Activated CD4-positive, alpha-beta T cell treated with anti-CD3 and anti-CD28 coated beads for 1 hour (primary cell): ENCODE results near the gene STAMBPL1.

Source experiments
- DNase-seq: peaks from one replicate; pipeline ENCODE4 v3.0.0-alpha.2; 2020

The STAMBPL1 gene

DNA sequence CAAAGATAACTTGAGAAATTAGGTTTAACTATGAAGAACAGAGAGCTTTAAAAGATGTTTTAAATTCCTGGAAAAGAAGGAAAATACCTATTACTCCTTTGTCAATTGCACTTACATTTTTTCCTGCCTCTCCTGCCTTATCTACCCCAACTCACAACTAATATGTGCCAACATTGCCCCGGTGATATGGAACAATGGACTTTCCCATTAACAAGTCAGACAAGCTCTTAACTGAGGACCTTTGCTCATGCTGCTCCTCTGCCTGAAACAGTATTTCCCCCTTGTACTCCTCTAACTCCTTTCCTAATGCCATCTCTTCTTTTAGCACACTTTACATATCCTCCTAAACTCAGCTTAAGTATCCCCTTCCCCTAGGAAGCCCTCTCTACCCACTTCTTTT lies 77.3 kb downstream of the STAMBPL1 start:
- DNase-seq: no peak

DNA sequence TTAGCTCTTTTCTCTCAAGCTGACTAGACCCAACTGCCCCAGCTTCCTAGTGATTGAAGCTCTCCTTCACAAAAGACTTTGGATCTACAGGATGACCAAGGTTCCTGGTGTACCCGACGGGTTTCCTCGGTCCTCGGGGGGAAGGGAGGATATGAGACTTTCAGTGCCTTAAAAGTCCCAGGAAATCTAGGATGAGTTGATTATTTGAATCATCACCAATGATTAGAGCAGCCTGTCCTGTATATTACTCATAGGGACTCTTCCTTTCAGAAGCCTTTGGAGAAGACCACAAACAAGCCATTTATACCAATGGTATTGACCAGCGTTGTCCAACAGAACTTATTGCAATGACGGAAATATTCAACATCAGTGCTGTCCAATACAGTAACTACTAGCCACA lies 78.7 kb downstream of the STAMBPL1 start:
- DNase-seq: no peak

- DNase-seq: no peak
Measured at GRCh38 chr10:88960802-88961201, 80.8 kb downstream of the STAMBPL1 start.

DNA sequence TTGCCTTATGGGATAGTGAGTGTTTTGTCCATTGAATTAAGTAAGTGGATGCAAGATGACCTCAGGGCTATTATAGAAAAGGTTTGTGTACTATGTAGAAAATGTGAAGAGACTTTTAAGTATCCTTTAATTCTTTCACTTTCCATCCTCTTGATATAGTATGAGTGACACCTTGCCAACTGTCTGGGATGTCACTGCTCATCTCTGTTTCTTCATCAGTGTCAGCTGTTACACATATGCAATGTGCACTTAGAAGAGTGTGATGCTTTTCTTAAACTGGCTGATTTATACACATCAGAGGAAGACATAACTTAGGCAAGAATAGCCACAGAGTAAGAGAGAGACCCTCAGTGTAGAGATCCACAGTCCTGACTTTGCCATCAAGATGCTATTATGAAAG lies 81.2 kb downstream of the STAMBPL1 start:
- no peak for DNase-seq

DNA sequence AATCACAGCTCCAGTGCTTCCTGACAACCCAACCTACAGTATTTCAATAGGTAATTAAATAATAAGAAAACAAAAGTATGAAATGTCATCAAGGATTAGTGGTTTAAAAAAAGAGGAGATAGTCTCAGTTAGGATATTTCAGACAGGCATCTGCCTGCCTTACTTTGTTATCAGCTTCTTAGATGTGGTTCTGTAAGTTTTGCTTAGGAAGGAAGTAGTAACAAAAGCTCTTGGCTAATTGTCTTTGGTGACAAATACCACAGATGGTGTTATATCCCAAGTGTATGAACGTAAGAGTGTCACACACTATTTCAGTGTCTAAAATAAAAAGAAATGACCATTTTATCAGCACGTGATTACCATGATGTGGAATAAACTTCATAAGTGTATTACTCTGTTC lies 82.3 kb downstream of the STAMBPL1 start:
- no peak for DNase-seq

DNA sequence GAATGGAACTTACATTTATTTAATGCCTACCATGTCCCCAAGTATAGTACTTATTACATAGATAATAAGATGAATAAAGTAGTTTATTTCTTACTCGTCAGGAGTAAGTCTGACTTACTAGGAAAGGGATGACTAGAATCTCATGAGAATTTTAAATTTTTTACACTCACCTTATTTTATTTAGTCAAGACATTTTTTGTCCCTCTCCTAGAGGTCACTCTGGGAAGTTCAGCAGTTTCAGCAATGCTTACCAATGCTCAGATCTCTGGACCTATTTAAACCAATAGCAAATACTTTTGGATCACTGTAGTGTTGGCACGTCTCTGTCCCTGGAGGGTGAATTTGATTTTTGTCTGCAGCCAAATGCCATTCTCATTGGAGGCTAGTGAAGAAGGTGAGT lies 83.3 kb downstream of the STAMBPL1 start:
- DNase-seq: no peak

- DNase-seq: no peak
Measured at GRCh38 chr10:88964360-88964759, 84.3 kb downstream of the STAMBPL1 start.

DNA sequence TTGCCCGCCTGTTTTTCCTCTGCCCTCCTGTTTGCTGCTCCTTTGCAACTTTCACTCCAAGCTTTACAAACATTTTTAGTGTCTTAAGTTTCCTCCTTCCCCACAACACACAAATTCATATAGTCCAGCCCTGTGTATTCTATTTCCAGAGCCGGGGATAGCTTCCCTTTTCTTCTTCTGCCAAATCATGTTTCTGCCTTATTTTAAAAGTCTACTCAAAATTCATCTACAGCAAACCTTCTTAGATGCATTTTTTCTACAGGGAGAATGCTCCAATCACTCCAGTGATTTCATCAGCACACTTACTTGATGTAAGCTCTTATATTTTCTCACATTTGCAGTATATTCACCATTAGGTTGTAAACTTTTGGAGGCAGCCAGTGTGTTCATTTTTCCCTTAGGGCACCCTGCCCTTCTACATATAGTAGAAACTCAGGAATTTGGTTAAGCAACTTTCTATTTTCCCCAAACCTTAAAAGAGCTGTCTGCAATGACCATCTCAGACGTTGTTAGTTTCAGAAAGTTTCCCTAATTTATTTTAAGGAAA lies 84.9 kb downstream of the STAMBPL1 start:
- no peak for DNase-seq

DNA sequence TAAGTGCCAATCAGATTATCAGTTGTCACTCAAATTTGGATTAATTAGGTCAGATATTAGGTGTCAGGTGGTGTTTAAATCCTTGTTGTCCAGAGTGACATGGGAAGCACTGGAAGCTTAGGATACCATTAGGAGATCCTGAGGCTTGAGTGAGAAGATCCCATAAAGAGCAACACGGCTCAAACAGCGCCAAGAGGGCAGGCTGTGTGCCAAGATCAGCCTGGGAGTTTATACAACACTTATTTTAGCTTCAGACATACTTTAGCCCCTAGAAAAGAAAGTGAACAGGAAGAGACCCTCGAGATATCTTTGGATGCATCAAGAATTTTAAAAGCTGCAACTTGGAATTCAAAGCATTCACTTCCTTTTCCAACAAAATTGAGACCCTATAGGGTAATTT lies 86.8 kb downstream of the STAMBPL1 start:
- DNase-seq: no peak

GRCh38 chr10:88968391-88968790 lies 88.3 kb downstream of the STAMBPL1 start:
- DNase-seq: no peak

DNA sequence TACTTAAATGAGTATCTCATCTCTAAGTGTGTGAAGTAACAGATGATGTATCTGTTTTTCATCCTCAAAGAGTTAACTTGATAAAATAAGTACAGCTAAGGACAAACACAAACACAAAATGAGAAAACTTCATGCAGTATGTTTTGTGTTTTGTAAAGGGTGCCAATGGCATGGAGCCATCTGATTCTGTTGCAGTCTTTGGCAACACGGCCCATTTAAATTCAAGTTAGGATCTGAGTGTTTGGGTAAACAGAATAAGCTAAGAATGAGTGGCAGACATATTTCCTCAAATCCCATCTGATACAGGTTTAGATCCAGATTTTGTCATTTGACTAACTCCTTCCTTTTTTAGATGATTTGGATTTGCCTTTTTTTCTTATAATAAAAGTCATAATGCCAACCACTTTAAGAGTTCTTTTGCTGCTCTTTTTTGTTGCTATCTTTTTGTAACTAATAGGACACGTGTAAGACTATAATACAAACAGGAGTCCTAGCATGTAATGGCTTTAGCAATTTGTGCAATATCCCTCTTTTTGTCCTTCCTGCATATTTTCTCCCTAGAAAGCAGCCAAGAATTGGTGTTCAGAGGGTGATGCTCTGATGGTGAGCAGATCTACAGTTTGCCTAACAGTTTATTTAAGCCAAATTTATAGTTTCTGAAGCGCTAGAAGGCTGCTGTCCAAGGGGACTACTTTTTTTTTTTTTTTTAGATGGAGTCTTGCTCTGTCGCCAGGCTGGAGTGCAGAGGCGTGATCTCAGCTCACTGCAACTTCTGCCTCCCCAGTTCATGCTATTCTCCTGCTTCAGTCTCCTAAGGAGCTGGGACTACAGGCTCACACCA lies 91.4 kb downstream of the STAMBPL1 start:
- DNase-seq: no peak
